Upper lobe of left lung (tissue), 4 donors: ENCODE measurements around the gene TMEM170B.

Experiments used
- CTCF ChIP-seq, 6 experiments: fragments of 450-650 bp in 4 of 6; fragments of 200-600 bp in 2 of 6; sonication (generic) in 2 of 6; IDR thresholded peaks; one replicate each; pipeline ENCODE4 v1.5.1; 2016 to 2019; ENCODE audit warnings: antibody characterized with exemption in 6 of 6
- EP300 ChIP-seq, 4 donors: sonication (generic); formaldehyde crosslinking; IDR thresholded peaks; one replicate each; pipeline ENCODE4 v1.5.1; 2017; ENCODE audit warnings: antibody characterized with exemption in 4 of 4, control low read depth in 2 of 4
- POLR2A ChIP-seq, 4 donors: fragments of 450-650 bp; IDR thresholded peaks; one replicate each; pipeline ENCODE4 v1.5.1; 2016 to 2017; ENCODE audit warnings: antibody characterized with exemption in 4 of 4, mild to moderate bottlenecking in 2 of 4
- POLR2AphosphoS5 ChIP-seq, 2 donors: sonication (generic); formaldehyde crosslinking; IDR thresholded peaks; one replicate each; pipeline ENCODE4 v1.5.1; 2017; ENCODE audit warnings: antibody characterized with exemption in 2 of 2

- TF ChIP-seq CTCF (IDR thresholded peaks at IDR 0.05) (no peak), EP300 (IDR thresholded peaks at IDR 0.05) (no peak), POLR2A (IDR thresholded peaks at IDR 0.05) (no peak), POLR2AphosphoS5 (IDR thresholded peaks at IDR 0.05) (no peak)
Measured at GRCh38 chr6:11526156-11526505, 11.4 kb upstream of the TMEM170B start.
